Measurements from ENCODE around the gene MLXIP. TPM values are rescaled to one million over a fixed set of nuclear protein-coding genes. Genes with fewer than 3 reads are reported as not detected.

MLXIP gene
- total RNA-seq, 1 experiment from 2014 or later = 46.3 TPM

DNA sequence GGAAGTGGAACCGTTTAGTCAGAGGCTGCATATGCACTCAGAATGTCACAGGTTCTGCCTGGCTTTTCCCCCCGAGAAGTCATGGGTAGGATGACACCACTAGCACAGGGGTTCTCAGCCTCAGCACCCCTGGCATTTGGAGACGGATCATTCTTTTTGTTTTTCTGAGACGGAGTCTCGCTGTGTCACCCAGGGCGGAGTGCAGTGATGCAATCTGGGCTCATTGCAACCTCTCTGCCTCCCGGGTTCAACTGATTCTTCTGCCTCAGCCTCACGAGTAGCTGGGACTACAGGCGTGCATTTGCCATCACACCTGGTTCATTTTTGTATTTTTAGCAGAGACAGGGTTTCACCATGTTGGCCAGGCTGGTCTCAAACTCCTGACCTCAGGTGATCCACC, 28.7 kb upstream of the MLXIP start:
- Histone ChIP-seq H3K27ac (ENCODE audit: low read depth, low read length) (no peak overlapping the region), H3K4me1 (ENCODE audit: control insufficient read depth in 1 of 2, insufficient read depth in 2 of 2, low read length in 2 of 2) (peaks cover 0 to 6% of the 10 kb centered on the region in 2 experiments; a peak in 1 of 4 replicates), H3K36me3 (ENCODE audit: control insufficient read depth in 1 of 2, insufficient read depth in 2 of 2, low read length in 2 of 2) (peaks cover 3 to 4% of the 10 kb centered on the region in 2 experiments; a peak in 2 of 4 replicates), H3K9me2 (ENCODE audit: insufficient read depth) (no peaks in the 10 kb centered on the region), H3K79me2 (ENCODE audit: insufficient read depth, low read length) (no peaks in the 10 kb centered on the region), H3K27me3 (ENCODE audit: insufficient read depth, low read length) (no peaks in the 10 kb centered on the region), H3K9ac (ENCODE audit: low read length) (no peak overlapping the region), H3K4me3 (replicated peaks in 1 of 2; ENCODE audit: low read depth in 1 of 2, low read length in 2 of 2) (no peak overlapping the region), H3K4me2 (ENCODE audit: low read length) (no peak overlapping the region), H2AFZ (ENCODE audit: low read depth, low read length, poor library complexity, severe bottlenecking) (no peak overlapping the region), H3K9me3 (ENCODE audit: control insufficient read depth in 1 of 2, insufficient read depth in 1 of 2, low read depth in 1 of 2, low read length in 2 of 2) (no peaks in the 10 kb centered on the region), H4K20me1 (ENCODE audit: insufficient read depth) (no peaks in the 10 kb centered on the region)
- no peak for ATAC-seq
- POLR2A ChIA-PET = no interaction called here
- CTCF ChIA-PET = interaction anchor here (1.3 kb wide), 1 partner anchor 74 kb away, joined by 3 read pairs; no protein-coding TSS in a partner anchor
- no peak for DNase-seq (ENCODE audit: low read depth, low spot score)
- RAD21 ChIA-PET (ENCODE audit: low non-redundant PET in 1 of 2, low total read pairs in 2 of 2, uncharacterized antibody in 2 of 2, unreplicated experiment in 2 of 2) = no interaction called here
- no TSS peak for BruUV-seq (replicated peaks)
- TF ChIP-seq SIN3A (IDR thresholded peaks at IDR 0.05; ENCODE audit: low read depth) (no peak), SRF (IDR thresholded peaks at IDR 0.05; ENCODE audit: low read depth) (no peak), POLR2AphosphoS5 (IDR thresholded peaks at IDR 0.05; ENCODE audit: low read depth, low read length) (no peak), ZFX (IDR thresholded peaks at IDR 0.05) (no peak), EZH2 (IDR thresholded peaks at IDR 0.05) (no peak), RAD21 (IDR thresholded peaks at IDR 0.05; ENCODE audit: low read depth) (no peak), SP1 (IDR thresholded peaks at IDR 0.05; ENCODE audit: low read depth) (no peak), YY1 (IDR thresholded peaks at IDR 0.05; ENCODE audit: extremely low read depth, insufficient replicate concordance, low read depth, low read length) (no peak), ELF1 (IDR thresholded peaks at IDR 0.05; ENCODE audit: borderline replicate concordance, low read depth) (no peak)
- TF ChIP-seq, protein P1, sequence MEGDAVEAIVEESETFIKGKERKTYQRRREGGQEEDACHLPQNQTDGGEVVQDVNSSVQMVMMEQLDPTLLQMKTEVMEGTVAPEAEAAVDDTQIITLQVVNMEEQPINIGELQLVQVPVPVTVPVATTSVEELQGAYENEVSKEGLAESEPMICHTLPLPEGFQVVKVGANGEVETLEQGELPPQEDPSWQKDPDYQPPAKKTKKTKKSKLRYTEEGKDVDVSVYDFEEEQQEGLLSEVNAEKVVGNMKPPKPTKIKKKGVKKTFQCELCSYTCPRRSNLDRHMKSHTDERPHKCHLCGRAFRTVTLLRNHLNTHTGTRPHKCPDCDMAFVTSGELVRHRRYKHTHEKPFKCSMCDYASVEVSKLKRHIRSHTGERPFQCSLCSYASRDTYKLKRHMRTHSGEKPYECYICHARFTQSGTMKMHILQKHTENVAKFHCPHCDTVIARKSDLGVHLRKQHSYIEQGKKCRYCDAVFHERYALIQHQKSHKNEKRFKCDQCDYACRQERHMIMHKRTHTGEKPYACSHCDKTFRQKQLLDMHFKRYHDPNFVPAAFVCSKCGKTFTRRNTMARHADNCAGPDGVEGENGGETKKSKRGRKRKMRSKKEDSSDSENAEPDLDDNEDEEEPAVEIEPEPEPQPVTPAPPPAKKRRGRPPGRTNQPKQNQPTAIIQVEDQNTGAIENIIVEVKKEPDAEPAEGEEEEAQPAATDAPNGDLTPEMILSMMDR (IDR thresholded peaks at IDR 0.05 in 2 of 3, conservative IDR thresholded peaks at IDR 0.05 in 1 of 3; ENCODE audit: borderline replicate concordance in 1 of 3, insufficient read depth in 1 of 3, low read depth in 2 of 3, low read length in 2 of 3) = no peak
- TF ChIP-seq, protein P2, sequence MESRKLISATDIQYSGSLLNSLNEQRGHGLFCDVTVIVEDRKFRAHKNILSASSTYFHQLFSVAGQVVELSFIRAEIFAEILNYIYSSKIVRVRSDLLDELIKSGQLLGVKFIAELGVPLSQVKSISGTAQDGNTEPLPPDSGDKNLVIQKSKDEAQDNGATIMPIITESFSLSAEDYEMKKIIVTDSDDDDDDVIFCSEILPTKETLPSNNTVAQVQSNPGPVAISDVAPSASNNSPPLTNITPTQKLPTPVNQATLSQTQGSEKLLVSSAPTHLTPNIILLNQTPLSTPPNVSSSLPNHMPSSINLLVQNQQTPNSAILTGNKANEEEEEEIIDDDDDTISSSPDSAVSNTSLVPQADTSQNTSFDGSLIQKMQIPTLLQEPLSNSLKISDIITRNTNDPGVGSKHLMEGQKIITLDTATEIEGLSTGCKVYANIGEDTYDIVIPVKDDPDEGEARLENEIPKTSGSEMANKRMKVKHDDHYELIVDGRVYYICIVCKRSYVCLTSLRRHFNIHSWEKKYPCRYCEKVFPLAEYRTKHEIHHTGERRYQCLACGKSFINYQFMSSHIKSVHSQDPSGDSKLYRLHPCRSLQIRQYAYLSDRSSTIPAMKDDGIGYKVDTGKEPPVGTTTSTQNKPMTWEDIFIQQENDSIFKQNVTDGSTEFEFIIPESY (IDR thresholded peaks at IDR 0.05; ENCODE audit: extremely low read depth, insufficient replicate concordance, low read length) = no peak
- TF ChIP-seq, protein P3, sequence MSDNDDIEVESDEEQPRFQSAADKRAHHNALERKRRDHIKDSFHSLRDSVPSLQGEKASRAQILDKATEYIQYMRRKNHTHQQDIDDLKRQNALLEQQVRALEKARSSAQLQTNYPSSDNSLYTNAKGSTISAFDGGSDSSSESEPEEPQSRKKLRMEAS (IDR thresholded peaks at IDR 0.05) = no peak
- intact Hi-C loops (cut with micrococcal nuclease) = no loop called here

Measured in HCT116 (cell line).